DMS53 treated with DMSO at 0.1 percent for 48 hours (cell line): ENCODE data around the gene CYSLTR2.
"Not testable (repeated sequence)": the region's sequence is repeated elsewhere in the genome, so short reads cannot be mapped to it uniquely, and the experiment has no call there.

Experiments
- DNase-seq: peaks from one replicate; lab custom pipeline; 2025; ENCODE audit not compliant: unreplicated experiment; lab: John Stamatoyannopoulos, UW

Gene CYSLTR2

DNA sequence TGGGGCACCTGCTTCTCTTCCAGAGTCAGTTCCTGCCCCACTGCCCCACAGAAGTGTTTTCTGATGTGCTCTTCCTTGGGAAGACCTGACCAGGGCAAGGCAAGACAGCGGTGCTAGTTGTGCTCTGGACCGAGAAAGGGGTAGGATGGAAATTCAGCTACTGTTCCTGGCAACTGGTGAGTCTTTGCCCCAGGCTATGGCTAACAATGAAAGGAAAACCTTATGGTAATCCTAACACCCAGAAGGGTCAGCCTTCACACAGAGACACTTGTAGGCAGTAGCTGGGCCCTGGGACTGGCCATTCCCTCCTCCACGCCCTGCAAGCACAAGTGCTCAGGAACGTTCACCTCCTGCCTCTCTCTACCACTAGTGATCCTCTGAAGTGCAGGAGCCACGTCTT lies 9.6 kb upstream of the CYSLTR2 start:
- DNase-seq, result no peak

DNA sequence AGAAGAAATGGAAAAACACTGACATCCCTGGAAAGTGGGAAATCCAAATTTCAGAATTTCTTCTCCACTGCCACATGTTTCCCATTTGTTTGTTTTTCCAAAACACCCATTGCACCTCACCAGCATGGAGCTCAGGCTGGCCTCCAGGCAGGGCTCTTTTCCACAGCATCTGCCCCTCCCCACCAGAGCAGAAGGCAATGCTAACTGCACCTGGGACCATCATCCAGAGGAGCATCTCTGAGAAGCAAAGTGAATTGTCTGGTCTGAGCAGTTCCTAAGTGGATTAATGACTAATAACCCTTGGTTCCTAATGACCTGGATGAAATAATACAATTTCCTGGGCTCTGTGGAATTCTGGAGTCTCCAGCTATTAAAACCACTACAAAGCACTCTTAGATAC lies 8.8 kb upstream of the CYSLTR2 start:
- DNase-seq, result no peak

DNA sequence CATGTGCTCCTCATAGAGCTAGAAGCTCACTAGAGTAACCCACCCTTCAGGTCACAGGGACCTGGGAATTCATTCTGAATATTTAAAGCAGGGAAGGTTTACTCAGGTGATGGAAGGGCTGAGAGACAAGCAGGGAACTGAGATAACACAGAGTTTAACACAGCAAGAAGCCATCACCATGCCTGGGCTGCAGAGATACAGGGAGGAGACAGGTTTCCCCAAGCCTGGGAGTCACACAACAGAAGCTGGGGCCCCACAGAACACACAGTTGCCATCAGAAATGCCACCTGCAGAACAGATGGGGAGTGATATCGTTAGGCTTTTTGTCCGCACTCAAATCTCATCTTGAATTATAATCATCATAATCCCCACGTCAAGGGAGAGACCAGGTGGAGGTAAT lies 7.9 kb upstream of the CYSLTR2 start:
- DNase-seq, result no peak

- DNase-seq, result no peak
Measured at GRCh38 chr13:48646791-48647190, 6.9 kb upstream of the CYSLTR2 start.

DNA sequence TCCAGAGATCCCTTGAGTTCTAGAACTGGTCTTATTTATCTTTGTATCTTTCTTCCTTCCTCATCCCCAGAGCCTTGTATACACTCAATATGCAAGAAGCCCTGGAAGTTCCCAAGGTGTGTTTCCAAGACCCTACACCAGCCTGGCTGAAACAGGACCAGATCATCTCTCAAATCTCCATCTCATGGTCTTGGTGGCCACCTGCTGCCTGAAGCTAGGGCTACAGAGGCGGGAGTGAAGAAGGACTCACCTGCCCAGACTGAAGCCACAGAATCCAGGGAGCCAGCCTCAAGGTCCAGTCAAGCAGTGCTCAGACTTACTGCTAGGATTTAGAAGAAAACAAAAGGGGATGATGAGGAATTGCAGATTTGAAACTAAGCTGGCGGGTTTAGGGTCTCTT lies 6.1 kb upstream of the CYSLTR2 start:
- no peak for DNase-seq

DNA sequence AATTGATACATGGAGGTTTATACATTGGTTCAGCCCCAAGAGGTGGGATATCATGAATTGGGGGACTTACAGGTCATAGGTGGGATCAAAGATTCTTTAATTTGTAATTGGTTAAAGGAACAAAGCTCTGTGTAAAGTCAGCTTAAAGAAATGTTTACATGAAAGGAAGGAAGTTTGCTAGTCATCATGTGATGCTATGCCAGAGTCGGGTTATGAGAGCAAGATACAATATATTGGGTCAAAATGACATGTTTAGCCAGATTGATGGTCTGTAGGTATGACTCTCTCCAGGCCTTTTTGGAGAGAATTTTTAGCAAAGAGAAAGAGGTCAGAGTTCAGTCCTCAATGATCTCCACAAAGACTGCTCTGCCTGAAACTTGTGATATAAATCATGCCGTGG lies 5.3 kb upstream of the CYSLTR2 start:
- DNase-seq, result no peak

DNA sequence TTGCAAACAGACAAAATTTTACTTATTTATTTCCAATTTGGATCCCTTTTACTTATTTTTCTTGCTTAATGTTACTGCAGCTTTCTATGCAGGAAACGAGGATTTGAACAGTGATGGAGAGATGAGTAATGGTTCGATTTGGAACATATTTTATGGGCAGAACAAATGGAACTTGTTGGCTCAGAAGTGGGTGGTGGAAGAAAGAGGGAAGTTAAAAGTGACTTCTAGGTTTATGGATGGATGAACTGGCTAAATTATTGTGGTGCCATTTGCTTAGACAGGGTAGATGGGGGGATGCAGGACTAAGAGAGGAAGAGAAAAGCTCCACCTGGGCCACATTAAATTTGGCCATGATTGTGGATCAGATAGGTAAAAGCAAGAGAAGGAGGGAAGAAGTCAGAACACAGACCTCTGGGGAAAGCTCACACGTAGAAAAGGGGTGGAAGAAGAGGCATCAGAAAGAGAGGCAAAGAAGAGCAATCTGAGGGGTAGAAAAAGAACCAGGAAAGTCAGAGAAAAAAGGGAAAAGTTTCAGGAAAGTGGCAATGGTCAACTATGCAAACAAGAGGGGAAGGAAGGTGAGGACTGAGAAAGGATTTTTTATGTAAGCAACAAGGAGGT lies 768 bp upstream of the CYSLTR2 start:
- no peak for DNase-seq

- no peak for DNase-seq
Measured at GRCh38 chr13:48654511-48654910, 782 bp downstream of the CYSLTR2 start.

DNA sequence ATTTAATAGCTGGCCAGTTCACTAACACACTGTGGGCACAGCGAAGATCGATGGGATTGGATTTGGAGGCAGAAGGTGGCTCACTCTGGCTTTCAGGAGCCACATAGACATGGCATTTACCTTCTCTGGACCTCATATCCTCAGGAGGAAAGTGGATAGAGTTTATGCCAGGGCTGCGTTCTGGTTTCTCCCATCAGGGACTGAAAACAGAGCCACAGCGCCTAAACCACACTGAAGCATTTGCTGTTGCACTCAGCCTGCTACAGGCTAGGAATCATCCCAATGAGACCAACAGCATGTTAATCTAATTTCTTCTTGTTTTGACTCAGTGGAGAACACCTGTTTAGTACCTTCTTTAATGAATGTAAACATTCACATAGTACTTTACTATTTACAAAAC lies 1.6 kb downstream of the CYSLTR2 start:
- DNase-seq, result no peak

DNA sequence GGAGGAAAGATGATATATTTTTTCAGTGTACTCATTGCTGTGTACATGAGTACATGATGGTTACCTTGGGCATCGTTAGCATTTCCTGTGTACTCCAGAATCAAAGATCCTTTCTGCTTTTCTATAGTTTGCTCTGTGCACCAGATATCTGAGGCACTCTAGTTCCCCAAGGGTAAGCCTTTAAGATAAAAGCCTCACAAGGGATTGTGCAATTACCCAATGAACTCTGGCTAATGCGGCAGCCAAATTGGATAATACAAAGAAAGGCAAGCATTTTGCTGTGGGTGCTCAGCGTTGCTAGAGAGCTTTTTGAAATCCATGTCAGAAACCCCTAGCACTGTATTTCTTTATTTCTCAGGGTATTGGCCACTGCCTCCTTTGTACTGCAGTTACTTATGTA lies 2.9 kb downstream of the CYSLTR2 start:
- DNase-seq, result no peak

DNA sequence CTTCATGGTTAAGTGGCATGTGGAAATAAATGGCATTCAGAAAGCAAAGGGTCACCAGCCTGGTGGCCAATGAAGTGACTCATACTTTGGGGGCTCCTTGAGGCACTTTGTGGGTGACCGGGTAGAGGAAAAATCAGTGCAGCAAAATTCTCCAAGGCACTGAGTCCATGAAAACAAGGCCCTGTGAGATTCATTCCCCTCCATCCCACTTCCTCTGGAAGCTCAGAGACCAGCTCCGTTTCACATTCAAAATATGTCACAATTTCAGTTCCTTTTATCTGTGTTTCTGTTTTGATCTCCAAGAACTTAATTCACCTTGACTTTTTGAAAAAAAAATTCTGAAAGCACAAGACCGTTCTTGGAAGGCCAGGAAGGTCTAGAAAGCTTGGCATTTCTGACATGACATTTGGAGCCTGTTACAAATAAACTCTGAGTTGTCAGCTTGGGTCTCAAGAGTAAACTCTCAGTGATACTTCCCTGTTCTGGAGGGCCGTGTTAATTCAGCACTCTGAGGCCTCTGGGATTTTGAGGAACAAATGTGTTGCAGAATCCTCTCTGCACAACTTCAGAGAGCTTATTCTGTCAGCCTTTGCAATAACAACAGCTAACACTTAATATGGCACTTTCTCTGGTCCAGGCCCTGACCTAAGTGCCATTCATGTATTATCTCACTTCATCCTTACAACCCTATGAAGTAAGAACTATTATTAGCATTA lies 6.8 kb downstream of the CYSLTR2 start:
- DNase-seq, result no peak

GRCh38 chr13:48661107-48661506 lies 7.4 kb downstream of the CYSLTR2 start:
- DNase-seq, result no peak

DNA sequence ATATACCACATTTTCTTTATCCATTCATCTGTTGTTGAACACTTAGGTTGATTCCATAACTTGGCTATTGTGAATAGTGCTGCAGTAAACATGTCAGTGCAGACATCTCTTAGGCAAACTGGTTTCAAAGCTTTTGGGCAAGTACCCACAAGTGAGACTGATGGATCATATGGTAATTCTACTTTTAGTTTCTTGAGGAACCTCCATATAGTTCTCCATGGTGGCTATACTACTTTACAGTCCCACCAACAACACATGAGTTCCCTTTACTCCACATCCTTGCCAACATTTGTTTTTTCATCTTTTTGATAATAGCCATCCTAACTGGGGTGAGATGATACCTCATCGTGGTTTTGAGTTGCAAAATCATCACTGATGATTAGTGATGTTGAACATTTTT lies 8.5 kb downstream of the CYSLTR2 start:
- no peak for DNase-seq

- DNase-seq, result no peak
Measured at GRCh38 chr13:48667136-48667535, 13.4 kb downstream of the CYSLTR2 start.

DNA sequence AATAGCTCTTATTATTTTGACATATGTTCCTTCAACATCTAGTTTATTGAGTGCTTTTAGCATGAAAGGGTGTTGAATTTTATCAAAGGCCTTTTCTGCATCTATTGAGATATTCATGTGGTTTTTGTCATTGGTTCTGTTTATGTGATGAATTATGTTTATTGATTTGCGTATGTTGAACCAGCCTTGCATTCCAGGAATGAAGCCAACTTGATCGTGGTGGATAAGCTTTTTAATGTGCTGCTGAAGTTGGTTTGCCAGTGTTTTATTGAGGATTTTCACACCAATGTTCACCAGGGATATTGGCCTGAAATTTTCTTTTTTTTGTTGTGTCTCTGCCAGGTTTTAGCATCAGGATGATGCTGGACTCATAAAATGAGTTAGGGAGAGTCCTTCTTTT lies 17.7 kb downstream of the CYSLTR2 start:
- DNase-seq, result not testable (repeated sequence)

GRCh38 chr13:48675247-48675646 lies 21.5 kb downstream of the CYSLTR2 start:
- DNase-seq, result no peak

DNA sequence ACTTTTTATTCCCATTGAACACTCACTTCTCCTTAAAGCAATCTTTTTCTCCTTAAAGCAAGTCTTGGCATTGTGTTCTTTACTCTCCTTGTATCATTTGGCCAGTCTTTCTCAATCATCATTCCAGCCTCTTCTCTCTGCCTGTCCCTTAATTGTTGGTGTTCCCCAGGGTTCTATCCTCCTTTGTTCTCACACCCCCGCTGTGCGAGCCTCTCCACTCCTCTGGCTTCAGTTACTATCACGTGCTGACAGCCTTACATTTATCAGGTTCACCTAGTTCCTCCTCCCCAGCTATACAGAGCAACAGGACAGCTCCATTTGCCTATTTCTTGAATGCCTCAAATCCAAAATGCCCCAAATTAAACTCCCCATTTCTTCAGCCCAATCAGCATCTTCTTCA lies 24.6 kb downstream of the CYSLTR2 start:
- no peak for DNase-seq

DNA sequence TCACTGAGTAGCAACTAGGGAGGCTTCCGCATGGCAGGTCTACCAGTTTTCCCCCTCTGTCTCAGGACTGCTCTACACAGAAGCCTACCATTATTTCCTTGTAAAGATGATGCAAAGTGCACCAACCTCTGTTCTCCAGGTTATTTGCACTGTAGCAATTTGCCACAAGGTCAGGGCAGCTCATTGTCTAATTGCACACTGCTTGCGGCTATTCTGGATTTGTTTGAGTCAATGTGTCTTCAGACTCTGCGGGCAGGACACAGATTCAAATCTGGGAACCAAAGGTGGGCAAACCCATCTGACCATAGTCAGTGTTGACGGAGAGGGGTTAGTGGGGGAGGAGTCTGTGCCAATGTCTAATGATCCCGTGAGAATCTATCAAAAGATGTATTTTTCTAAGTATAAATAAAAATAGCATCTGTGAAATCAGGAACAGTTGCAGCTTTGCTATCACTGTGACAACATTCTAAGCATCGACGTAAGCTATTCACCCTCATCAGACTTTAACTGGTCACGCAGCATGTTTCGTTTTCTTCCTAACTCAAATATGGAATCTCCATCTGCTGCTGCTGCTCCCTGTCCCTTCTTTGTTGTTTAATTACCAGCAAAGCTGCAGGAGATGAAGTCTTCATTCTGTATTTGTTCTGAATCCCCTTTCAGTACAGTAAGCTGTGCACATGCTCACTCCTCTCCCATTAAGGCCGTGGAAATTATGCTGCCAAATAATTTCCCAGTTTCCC lies 26.4 kb downstream of the CYSLTR2 start:
- DNase-seq, result no peak

- no peak for DNase-seq
Measured at GRCh38 chr13:48680756-48681392, 27.1 kb downstream of the CYSLTR2 start.

DNA sequence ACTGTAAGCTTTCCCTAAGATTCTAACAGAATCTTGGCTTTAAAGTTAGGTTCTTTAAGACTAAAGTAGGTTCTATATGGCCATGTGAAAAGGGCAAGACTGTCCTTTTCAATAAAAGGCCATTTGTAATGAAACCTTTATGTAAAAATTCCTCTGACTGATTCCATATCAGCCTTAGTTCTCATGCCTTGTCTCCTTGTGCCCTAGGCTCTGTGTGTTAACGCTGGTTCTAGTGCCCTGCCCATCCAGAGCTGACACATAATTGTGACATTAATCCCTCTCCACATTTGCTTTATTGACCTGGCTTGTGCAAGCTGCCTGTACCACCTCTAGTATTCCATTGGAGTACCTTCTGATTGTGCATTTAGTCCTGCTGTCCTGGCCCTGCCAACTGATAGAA lies 28.2 kb downstream of the CYSLTR2 start:
- no peak for DNase-seq

DNA sequence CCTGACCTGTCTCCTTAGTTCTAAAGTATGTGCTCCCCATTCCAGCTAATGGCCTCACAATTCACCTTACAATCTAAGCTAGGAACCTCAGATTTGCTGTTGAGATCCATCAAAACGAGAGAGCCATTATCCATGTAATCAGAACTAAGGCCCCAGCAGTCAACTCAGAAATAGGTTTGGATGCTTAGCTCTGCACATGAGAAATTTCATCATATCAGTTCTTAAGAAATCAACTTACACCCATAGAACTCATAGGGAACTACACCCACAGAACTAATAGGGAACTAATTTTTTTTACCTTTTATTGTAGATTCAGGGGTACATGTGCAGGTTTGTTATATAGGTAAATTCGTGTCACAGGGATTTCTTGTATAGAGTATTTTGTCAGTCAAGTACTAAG lies 28.7 kb downstream of the CYSLTR2 start:
- no peak for DNase-seq

DNA sequence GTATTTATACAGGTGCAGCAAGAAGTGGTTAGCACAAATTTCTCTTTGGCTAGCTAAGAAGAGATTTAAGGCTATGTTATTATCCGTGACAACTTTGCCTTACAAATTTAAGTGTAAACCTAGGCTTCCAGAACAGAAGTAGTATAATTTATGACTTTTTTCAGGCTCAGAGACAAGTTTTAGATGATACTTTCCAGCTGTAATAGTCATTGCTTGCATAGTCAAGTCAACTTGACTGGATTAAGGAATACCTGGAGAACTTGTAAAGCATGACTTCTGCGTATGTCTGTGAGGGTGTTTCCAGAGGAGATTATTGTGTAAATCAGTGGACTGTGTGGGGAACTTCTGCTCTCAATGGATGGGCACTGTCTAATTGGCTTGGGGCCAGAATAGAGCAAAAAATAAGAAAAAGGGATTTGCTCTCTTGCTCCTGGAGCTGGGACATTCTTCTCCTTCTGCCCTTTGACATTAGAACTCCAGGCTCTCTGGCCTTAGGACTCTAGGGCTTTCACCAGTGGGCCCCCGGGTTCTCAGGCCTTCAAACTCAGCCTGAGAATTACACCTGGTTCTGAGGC lies 33.0 kb downstream of the CYSLTR2 start:
- no peak for DNase-seq
